Jurkat, Clone E6-1 (cell line): ENCODE measurements around the gene CSDE1. TPM values are rescaled to one million over a fixed set of nuclear protein-coding genes. Genes with fewer than 3 reads are reported as not detected.
"Not testable (repeated sequence)": the region's sequence is repeated elsewhere in the genome, so short reads cannot be mapped to it uniquely, and the experiment has no call there.

Source experiments
- DNase-seq: peaks from one replicate; pipeline ENCODE4 v3.0.0-alpha.2; 2011; ENCODE audit warnings: low read depth, low spot score
- H3K4me3 ChIP-seq: 2 replicates; pipeline ENCODE4 v1.5.1; 2011; ENCODE audit warnings: mild to moderate bottlenecking, low read length, control low read depth, moderate library complexity
- polyA plus RNA-seq: library from polyadenylated mRNA; unstranded; fragments of >200 nt; gene quantifications from one replicate; pipeline ENCODE4 v1.2.1, GENCODE V29; 2012; ENCODE audit warnings: missing spikeins; ENCODE audit not compliant: insufficient read length, insufficient read depth

CSDE1 gene
- 397 TPM for polyA plus RNA-seq

DNA sequence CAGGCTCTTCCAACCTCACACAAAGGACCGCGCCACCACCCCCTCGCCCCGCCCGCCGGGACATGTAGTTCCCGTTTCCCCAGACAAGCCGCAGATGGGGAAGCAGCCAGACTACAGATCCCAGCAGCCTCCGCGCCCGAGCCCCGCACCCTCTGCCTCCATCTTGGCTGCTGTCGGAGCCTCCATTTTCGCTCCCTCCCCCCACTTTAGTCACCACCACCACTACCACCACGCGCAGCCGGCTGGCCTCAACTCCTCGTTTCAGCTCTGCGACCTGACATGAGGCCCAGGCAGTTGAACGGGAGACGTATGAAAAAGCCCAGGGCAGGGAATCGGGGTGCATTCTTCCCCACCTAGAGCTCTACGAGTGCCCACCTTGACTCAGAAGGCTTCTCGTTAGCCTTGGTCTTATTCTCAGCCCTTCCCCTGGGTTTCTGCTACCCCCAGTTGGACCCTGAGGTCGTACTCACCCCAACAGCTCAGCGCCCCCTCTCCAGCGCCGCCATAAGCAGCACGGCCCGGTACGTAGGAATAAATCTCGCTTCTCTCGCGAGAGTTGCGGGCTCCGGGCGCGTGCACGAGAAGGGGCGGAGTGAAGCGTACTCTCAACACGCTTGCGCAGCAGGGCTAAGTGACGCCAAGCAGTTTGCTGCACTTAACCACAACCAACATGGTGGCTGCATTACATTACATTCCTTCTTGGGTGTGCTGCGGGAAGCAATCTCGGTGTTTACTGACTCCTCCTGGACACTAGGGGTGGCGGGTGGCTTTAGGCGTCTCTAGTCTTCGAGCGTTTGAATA lies at the start of gene CSDE1:
Gene CSDE1 (minus strand): TSS at position 530 of the 801 bp plus-strand sequence. CDS start 18,094 bp downstream, outside the sequence.
- peak within 1 kb of the TSS; percentile 99 for H3K4me3 ChIP-seq
- DNase-seq: peak; percentile 98

DNA sequence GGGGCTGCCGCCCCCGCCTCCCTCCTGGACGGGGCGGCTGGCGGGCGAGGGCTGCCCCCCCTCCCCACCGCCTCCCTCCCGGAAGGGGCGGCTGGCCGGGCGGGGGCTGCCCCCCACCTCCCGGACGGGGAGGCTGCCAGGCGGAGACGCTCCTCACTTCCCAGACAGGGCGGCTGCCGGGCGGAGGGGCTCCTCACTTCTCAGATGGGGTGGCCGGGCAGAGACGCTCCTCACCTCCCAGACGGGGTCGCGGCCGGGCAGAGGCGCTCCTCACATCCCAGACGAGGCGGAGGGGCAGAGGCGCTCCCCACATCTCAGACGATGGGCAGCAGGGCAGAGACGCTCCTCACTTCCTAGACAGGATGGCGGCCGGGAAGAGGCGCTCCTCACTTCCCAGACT lies 46.7 kb upstream of the CSDE1 start:
- H3K4me3 ChIP-seq, DNase-seq: not testable (repeated sequence)

DNA sequence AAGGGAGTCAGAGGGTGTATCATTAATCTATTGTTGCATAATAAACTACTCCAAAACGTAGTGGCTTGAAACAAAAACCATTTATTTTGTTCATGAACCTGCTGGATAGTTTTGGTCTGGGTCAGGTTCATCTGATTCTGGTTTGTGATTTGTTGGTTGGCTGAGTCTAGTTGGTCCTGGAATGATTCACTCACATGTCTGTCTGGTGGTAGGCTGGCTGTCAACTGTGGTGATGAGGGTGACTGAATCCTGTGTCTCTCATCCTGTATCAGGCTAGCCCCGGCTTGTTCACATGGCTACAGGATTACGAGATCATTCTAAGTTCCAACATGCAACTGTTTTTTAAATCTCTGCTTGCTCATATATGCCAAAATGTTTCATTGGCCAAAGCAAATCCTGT lies 45.2 kb upstream of the CSDE1 start:
- DNase-seq: no peak
- H3K4me3 ChIP-seq: no peak overlapping the region

DNA sequence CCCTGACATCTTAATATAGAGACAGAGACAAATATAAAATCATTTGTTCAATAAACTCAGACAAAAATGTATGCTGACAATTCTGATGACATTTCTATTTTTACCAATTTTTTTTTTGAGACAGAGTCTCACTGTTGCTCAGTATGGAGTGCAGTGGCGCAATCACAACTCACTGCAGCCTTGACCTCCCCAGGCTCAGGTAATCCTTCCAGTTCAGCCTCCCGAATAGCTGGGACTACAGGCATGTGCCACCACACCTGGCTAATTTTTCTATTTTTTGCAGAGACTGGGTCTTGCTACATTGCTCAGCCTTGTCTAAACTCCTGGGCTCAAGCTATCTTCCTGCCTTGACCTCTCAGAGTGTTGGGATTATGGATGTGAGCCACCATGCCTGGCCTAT lies 36.3 kb upstream of the CSDE1 start:
- no peak overlapping the region for H3K4me3 ChIP-seq
- no peak for DNase-seq

DNA sequence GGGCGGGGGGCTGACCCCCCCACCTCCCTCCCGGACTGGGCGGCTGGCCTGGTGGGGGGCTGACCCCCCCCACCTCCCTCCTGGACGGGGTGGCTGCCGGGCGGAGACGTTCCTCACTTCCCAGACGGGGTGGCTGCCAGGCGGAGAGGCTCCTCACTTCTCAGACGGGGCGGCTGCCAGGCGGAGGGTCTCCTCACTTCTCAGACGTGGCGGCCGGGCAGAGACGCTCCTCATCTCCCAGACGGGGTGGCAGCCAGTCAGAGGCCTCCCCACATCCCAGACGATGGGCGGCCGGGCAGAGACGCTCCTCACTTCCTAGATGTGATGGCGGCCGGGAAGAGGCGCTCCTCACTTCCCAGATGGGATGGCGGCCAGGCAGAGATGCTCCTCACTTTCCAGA lies 32.8 kb upstream of the CSDE1 start:
- not testable (repeated sequence) for H3K4me3 ChIP-seq, DNase-seq

DNA sequence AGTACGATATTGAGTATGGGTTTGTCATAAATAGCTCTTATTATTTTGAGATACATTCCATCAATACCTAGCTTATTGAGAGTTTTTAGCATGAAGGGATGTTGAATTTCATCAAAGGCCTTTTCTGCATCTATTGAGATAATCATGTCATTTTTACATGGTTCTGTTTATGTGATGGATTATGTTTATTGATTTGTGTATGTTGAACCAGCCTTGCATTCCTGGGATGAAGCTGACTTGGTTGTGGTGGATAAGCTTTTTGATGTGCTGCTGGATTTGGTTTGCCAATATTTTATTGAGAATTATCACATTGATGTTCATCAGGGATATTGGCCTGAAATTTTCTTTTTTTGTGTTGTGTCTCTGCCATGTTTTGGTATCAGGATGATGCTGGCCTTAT lies 28.7 kb upstream of the CSDE1 start:
- not testable (repeated sequence) for H3K4me3 ChIP-seq, DNase-seq

DNA sequence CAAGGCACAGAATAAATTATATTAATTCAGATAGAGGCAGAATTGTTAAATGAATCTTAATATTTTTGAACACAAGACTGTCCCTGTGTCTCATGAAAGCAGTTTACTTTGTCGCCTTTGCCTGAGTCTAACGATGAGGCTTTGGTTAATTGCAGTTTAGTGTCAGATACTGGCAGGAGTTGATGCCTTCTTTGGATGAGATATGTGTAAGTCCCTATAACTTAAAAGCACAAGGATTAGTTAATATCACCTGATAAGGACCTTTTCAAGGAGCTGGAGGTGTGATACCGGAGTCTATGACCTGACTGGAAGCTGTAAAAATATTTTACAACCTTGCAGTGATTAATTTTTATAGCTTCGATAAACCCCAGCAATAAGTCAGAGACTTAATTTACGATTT lies 24.7 kb upstream of the CSDE1 start:
- H3K4me3 ChIP-seq: no peak overlapping the region
- DNase-seq: no peak

DNA sequence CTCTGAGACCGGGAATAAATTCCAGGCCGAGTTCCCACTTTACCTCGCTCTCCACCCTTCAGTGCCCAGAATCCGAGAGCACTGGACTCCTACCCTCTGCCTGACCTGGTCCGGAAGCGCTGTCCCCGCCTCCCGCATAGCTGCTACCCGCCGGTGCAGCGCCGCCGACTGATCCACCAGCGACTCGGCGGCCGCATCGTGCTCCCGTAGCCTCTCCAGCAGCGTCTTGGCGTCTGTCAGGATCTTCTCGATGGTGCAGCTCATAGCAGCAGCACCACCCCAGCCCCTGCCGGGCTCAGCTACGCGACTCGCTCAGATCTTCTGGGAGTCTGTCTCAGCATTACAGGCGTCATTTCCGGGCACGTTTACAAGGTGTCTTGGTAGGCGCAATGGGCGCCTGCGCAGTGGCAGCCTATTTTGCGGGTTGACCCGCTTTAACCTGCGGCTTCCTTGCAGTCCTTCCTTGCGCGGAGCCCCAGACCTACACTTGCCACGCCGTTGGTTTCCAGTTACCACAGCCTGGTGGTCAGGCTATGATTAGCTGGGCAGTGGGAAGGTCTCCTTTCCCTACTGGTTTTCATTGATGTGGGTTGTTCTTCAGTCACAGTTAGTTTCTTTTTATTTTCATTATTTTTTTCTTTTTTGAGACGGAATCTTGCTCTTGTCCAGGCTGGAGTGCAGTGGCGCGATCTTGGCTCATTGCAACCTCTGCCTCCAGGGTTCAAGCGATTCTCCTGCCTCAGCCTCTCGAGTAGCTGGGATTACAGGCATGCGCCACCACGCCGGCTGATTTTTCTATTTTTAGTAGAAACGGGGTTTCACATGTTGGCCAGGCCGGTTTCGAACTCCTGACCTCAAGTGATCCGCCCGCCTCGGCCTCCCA lies 22.8 kb upstream of the CSDE1 start, which contains the start of gene SIKE1:
Gene SIKE1 (minus strand): TSS at position 342 of the 883 bp plus-strand sequence. CDS start 78 bp downstream, at position 264.
- peak within 1 kb of the TSS; percentile 71 for H3K4me3 ChIP-seq
- DNase-seq: peak; percentile 96

DNA sequence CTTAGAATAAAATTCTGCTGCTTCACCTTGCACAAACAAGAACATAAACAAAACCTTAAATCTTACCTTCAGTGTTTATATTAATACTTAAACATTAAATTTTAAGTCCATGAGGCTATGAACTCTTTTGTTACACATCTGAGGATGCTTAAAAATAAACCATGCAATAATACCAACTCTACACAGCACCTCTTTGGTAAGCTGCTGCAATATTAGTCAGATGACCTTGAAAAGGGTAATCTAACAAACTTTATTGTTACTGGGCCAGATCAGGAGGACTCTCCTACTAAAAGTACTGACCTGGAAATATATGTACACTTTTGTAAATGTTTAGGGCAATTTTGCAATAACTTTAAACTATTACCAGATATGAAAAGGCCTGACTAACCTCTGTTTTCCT lies 21.9 kb upstream of the CSDE1 start:
- peak overlapping the region; percentile 71 for H3K4me3 ChIP-seq
- no peak for DNase-seq

DNA sequence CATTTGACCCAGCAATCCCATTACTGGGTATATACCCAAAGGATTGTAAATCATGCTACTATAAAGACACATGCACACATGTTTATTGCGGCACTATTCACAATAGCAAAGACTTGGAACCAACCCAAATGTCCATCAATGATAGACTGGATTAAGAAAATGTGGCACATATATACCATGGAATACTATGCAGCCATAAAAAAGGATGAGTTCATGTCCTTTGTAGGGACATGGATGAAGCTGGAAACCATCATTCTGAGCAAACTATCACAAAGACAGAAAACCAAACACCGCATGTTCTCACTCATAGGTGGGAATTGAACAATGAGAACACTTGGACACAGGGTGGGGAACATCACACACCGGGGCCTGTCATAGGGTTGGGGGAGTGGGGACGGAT lies 18.9 kb upstream of the CSDE1 start:
- DNase-seq, H3K4me3 ChIP-seq: not testable (repeated sequence)

DNA sequence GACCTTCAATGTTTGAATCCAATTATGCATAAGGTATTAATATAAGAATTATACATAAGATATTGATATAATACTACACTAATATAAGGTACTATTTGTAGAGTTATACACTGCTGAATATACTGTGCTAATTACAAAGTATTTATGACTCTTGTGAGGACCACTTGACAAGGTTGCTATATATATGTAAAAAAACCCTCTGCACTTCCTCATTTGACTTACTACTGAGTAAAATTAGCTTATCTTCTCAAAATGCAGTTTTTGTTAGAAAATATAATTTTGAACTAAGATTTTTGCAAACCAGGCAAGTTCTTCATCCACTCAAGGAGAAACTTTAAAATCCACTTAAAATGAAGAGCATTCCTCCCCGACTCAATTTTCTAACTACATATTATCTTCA lies 14.2 kb upstream of the CSDE1 start:
- H3K4me3 ChIP-seq: no peak overlapping the region
- DNase-seq: no peak

DNA sequence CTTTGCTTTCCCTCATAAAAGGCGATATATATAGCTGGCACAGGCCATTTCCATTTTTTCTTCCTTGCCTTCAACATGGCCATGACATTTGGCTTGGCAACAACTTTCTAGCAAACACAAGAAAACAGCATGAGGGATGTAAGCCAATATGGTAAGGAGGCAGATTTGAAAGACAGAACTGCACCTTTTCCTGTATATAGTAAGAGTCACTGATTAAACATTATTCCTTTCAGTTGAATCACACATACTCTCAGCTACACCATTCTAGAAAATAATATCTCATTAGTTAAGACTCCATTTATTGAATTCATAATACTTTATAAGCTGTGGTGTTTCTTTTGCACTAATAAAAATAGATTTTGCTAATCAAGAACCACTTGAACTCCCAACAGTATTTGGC lies 13.2 kb upstream of the CSDE1 start:
- no peak overlapping the region for H3K4me3 ChIP-seq
- DNase-seq: no peak

DNA sequence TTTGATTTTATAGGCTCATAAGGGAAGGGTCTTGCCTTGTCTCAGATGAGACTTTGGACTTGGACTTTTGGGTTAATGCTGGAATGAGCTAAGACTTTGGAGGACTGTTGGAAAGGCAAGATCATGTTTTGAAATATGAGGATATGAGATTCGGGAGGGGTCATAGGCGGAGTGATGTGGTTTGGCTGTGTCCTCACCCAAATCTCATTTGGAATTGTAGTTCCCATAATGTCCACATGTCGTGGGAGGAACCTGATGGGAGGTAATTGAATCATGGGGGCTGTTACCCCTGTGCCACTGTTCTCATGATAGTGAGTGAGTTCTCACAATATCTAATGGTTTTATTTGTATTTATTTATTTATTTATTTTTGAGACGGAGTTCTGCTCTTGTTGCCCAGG lies 6.9 kb upstream of the CSDE1 start:
- no peak overlapping the region for H3K4me3 ChIP-seq
- no peak for DNase-seq

DNA sequence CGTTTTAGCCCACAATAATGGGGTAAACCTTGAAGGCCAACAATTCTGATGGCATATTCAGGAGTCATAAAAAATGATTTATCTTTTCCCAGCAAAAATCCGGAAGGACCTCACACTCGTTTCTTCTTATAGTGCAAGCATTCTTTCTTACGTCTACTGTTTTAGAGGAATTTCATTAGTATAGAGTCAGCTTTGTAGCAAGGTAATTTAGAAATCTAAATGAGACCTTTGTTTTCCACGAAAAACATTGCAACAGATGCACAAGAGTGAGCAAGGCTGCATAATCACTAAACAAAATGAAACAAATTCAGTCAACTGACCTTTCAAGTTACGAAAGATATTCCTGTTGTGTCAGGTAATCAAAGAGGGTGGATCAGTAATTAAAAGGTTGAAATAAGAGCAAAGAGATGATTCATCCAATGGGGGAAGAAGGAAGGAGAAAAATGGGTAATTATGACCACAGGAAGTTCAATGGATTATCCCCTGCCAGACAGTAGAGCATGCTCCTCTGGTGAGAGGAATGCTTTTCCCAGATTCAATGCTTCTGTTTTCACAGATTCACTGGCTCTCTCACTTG lies 560 bp upstream of the CSDE1 start:
- peak overlapping the region; percentile 99 for H3K4me3 ChIP-seq
- no peak for DNase-seq

DNA sequence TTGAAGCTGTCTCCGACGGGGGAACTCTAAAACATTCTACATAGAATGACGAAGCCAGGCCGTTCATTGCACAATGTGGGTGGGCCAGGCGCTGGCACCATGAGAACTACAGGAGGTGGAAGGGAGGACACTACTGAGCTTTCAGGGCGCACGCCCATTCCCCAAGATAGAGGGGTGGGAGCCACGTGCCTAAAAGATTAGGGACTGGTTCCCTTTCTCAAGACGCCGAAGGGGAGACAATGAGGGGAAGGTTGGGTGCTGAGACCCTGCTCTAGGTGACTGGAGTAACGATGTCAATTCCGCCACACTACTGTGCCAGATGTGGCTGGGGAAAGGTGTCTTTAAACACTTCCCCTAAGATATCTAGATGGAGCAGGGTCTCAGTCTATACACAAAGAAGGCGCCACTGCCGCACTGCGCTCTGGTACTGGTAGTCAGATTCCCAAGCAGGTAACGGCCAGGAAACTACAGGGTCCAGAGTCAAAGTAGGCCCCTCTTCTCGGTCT lies 782 bp downstream of the CSDE1 start:
- peak; percentile 32 for DNase-seq
- H3K4me3 ChIP-seq: peak overlapping the region; percentile 99

DNA sequence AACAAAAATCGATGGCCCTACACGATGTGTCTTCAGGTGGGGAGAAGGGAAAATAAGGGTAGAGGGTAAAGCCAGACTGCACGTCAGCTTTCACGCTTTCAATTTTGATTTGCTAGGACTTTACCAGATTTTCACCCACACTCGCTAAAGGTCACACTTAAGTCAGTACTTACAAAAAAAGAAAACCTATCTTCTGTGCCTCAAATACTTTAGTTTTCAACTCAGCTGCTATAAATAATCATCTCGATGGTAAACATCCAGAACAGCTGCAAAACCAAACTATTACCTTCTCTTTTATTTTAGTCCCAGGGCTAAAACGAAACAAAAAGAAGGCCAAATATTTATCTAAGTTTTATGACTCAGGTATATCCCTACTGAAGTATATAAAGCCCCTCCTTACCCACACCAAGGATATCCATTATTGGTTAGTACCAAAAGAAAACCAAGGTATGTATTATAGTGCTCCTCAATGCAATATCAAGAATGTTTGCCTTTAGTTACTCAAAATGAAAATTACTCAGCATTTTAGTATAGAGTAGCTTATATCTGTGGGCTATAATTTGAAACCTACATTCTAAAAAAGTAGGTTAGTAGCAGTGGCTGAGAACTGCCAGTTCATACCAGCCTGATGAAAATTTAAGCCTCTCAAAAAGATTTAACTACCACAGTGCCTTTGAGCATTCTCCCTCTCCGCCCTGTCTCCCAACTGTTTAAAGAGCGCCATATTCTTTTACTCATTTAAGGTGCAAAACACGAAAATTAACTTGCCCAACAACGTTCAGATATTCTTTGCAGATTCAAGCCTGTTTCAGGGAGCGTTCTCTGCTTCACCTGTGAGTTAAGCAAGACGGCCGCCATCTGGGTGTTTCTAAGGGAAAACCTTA lies 1.5 kb downstream of the CSDE1 start:
- no peak for DNase-seq

DNA sequence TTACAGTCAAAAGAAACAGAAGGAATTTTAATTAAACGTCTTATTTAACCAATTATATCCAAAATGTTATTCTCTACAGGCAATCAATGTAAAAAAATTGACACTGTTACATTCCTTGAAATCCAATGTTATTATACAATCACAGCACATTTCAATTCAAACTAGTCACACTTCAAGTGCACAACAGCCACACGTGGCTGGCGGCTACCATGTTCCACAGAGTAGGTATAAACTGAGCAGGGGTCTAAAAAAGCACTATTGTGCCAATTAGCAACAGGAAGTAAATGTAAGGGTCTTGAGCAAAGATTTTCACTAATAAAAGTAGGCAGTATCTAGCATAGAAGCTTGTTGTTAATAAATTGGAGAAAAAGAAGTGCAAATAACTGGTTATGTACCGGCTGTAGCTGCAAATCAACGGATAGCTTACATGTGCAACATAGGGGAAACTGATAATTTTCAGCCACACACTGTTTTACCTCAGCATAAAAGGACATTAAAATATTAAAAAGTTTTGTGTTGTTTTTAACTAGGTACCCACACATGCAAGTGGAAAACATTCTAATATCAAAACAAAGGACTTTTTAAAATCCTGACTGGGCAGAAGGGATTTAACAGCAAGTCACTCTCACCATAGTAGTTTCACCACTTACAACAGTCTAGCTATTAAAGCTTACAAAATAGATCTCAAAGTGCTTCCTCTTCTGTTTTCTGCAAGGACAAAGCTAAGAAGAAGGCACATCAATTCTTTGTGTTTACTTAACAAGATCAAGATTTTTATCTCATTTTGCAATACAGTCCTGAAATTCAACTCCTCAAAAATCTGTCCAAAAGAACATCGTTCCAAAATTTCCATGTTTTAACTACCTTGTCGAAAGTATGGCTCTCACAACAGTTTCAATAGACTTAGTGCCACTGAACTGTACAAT lies 2.5 kb downstream of the CSDE1 start:
- peak overlapping the region; percentile 99 for H3K4me3 ChIP-seq
- DNase-seq: no peak

More for the DNA sequence above, 1.5 kb downstream of the CSDE1 start:
- peak overlapping the region; percentile 99 for H3K4me3 ChIP-seq
